B cell (primary cell): ENCODE data around the gene SLC4A4. TPM values are rescaled to one million over a fixed set of nuclear protein-coding genes. Genes with fewer than 3 reads are reported as not detected.

Experiments used
- ATAC-seq: fragments of 200-7000 bp; cut with Tn5 transposase; one replicate; pipeline ENCODE4 v1.10.0; 2021; ENCODE audit warnings: low read depth, mild to moderate bottlenecking, moderate number of reproducible peaks, moderate library complexity
- CTCF ChIA-PET: fragments of 350-600 bp; sonication (Branson Sonifier 250); formaldehyde crosslinking; loops from one replicate; lab custom pipeline; 2021; ENCODE audit warnings: antibody characterized with exemption, inconsistent platforms; lab: Charles Lee
- POLR2A ChIA-PET: fragments of 350-600 bp; sonication (Branson Sonifier 250); formaldehyde crosslinking; loops from one replicate; lab custom pipeline; 2021; ENCODE audit warnings: antibody characterized with exemption; lab: Charles Lee
- DNase-seq: peaks from one replicate; pipeline ENCODE4 v3.0.0; 2013
- H2AFZ ChIP-seq: 2 replicates; pipeline ENCODE4 v1.6.1; 2012; ENCODE audit warnings: mild to moderate bottlenecking, low read depth, low read length; ENCODE audit not compliant: insufficient read depth, poor library complexity, severe bottlenecking
- H3K27ac ChIP-seq, 2 donors: 1 replicate in 1 of 2; 2 replicates in 1 of 2; pipeline ENCODE4 v1.5.1; 2012 to 2013; ENCODE audit warnings: low read length in 2 of 2, mild to moderate bottlenecking in 2 of 2, moderate library complexity in 1 of 2
- H3K27me3 ChIP-seq, 4 experiments: fragments of 200-600 bp in 1 of 4; sonication (generic) in 1 of 4; replicated peaks in 1 of 4; 1 replicate in 2 of 4; 2 replicates in 2 of 4; pipeline versions ENCODE4 v1.6.1 to v1.7.0; 2013 to 2016; ENCODE audit warnings: low read length in 3 of 4, mild to moderate bottlenecking in 2 of 4, mixed read lengths in 1 of 4, moderate library complexity in 1 of 4; ENCODE audit not compliant: insufficient read depth in 4 of 4, control insufficient read depth in 3 of 4; ENCODE audit errors: control extremely low read depth in 1 of 4
- H3K36me3 ChIP-seq, 2 experiments: replicated peaks in 1 of 2; 1 replicate in 1 of 2; 2 replicates in 1 of 2; pipeline versions ENCODE4 v1.6.1 to v1.7.1; 2013; ENCODE audit warnings: low read length in 1 of 2; ENCODE audit not compliant: insufficient read depth in 2 of 2, control insufficient read depth in 1 of 2; ENCODE audit errors: control extremely low read depth in 1 of 2, extremely low read depth in 1 of 2
- H3K4me1 ChIP-seq, 2 donors: fragments of 200-600 bp in 1 of 2; sonication (generic) in 1 of 2; 1 replicate in 1 of 2; 2 replicates in 1 of 2; pipeline versions ENCODE4 v1.5.1 to v1.6.1; 2013 to 2017; ENCODE audit warnings: low read length in 2 of 2; ENCODE audit not compliant: control insufficient read depth in 2 of 2, insufficient read depth in 2 of 2
- H3K4me2 ChIP-seq: replicated peaks from 2 replicates; pipeline ENCODE3; 2012; ENCODE audit warnings: mild to moderate bottlenecking, low read depth, low read length; ENCODE audit not compliant: poor library complexity, severe bottlenecking
- H3K4me3 ChIP-seq, 5 experiments: fragments of 200-600 bp in 1 of 5; sonication (generic) in 1 of 5; 1 replicate in 3 of 5; 2 replicates in 2 of 5; pipeline versions ENCODE4 v1.5.1 to v1.7.0; 2011 to 2016; ENCODE audit warnings: low read length in 4 of 5, mild to moderate bottlenecking in 4 of 5, low read depth in 2 of 5, control low read depth in 1 of 5, moderate library complexity in 1 of 5; ENCODE audit not compliant: insufficient read depth in 1 of 5; ENCODE audit errors: control extremely low read depth in 1 of 5, extremely low read depth in 1 of 5
- H3K79me2 ChIP-seq: fragments of 200-600 bp; sonication (generic); one replicate; pipeline ENCODE4 v1.6.0; 2016; ENCODE audit warnings: low read length; ENCODE audit not compliant: control insufficient read depth, insufficient read depth
- H3K9ac ChIP-seq: fragments of 200-600 bp; sonication (generic); 2 replicates; pipeline ENCODE4 v1.6.1; 2017; ENCODE audit warnings: mild to moderate bottlenecking, low read length, moderate library complexity
- H3K9me3 ChIP-seq, 3 donors: one replicate each; pipeline versions ENCODE4 v1.6.1 to v1.7.1; 2013; ENCODE audit warnings: low read length in 2 of 3; ENCODE audit not compliant: control insufficient read depth in 2 of 3, insufficient read depth in 1 of 3; ENCODE audit errors: control extremely low read depth in 1 of 3
- H4K20me1 ChIP-seq: 2 replicates; pipeline ENCODE4 v1.6.0; 2012; ENCODE audit warnings: mild to moderate bottlenecking, low read length; ENCODE audit not compliant: insufficient read depth, control insufficient read depth, poor library complexity, severe bottlenecking
- H3K27ac Mint-ChIP-seq: one replicate; pipeline ENCODE4 v1.8.0; 2021; ENCODE audit warnings: mixed read lengths
- H3K27me3 Mint-ChIP-seq: one replicate; pipeline ENCODE4 v1.8.0; 2021; ENCODE audit warnings: mixed read lengths
- H3K4me1 Mint-ChIP-seq: one replicate; pipeline ENCODE4 v1.8.0; 2021; ENCODE audit warnings: mixed read lengths
- H3K4me3 Mint-ChIP-seq: one replicate; pipeline ENCODE4 v1.8.0; 2021; ENCODE audit warnings: mixed read lengths
- H3K9me3 Mint-ChIP-seq: one replicate; pipeline ENCODE4 v1.8.0; 2022; ENCODE audit warnings: mixed read lengths; ENCODE audit not compliant: insufficient read depth
- EZH2 ChIP-seq: IDR thresholded peaks from 2 replicates; pipeline ENCODE4 v1.6.1; 2012; ENCODE audit warnings: borderline replicate concordance, low read depth, mild to moderate bottlenecking, moderate library complexity, low read length; ENCODE audit not compliant: insufficient read depth, poor library complexity, severe bottlenecking
- WGBS: methylation state at CpG from one replicate; pipeline ENCODE4 v1.1.5; 2013; ENCODE audit warnings: missing lambda C conversion rate; ENCODE audit not compliant: insufficient coverage; 5-methylcytosine and 5-hydroxymethylcytosine counted together
- intact Hi-C: fragments of 100-400 bp; cut with micrococcal nuclease; formaldehyde crosslinking; loops from one replicate; pipeline ENCODE4 v1.10.0; 2022
- polyA plus RNA-seq: library from polyadenylated mRNA; depleted of rRNA; stranded (reverse); fragments of >200 nt; gene quantifications from 2 replicates; pipeline ENCODE4 v1.2.3, GENCODE V29; 2012
- total RNA-seq, 2 donors: library from RNA; stranded (reverse); fragments of 120-200 nt in 1 of 2; gene quantifications; 1 replicate in 1 of 2; 2 replicates in 1 of 2; pipeline versions ENCODE4 v1.2.3 to v1.2.4, GENCODE V29; 2013 to 2022
- TF ChIP-seq, protein P1 (sequence below): fragments of 200-600 bp; IDR thresholded peaks from one replicate; pipeline ENCODE4 v1.8.0; 2022; ENCODE audit warnings: antibody characterized with exemption, mild to moderate bottlenecking

SLC4A4 gene
- total and polyA plus RNA-seq, 2 donors (not counting 1 experiment from before 2014, with no cell fraction given), result not detected

- H3K4me2 ChIP-seq, result no peak overlapping the region
- no peak overlapping the region for H3K27ac Mint-ChIP-seq
- H3K4me3 Mint-ChIP-seq, result no peak overlapping the region
Measured at GRCh38 chr4:71441186-71442169, 102.7 kb downstream of the SLC4A4 start.

More at GRCh38 chr4:71441186-71442169, 102.7 kb downstream of the SLC4A4 start:
- H3K4me1 ChIP-seq, result no peaks in the 10 kb centered on the region
- H3K27ac ChIP-seq, result no peak overlapping the region
- ChIA-PET CTCF (interaction anchor here (0.7 kb wide), 1 partner anchor 840 kb away, joined by 3 read pairs; no protein-coding TSS in a partner anchor), POLR2A (no interaction called here)
- H3K79me2 ChIP-seq, result no peaks in the 10 kb centered on the region
- WGBS, result no CpG with 5 or more reads among the region's 5 CpGs
- no peaks in the 10 kb centered on the region for H3K27me3 Mint-ChIP-seq
- no peaks in the 10 kb centered on the region for H3K27me3 ChIP-seq
- H2AFZ ChIP-seq, result no peak overlapping the region
- no peaks in the 10 kb centered on the region for H4K20me1 ChIP-seq
- no peaks in the 10 kb centered on the region for H3K9me3 Mint-ChIP-seq
- no peak for ATAC-seq
- intact Hi-C loops, result no loop called here
- TF ChIP-seq, protein P1, sequence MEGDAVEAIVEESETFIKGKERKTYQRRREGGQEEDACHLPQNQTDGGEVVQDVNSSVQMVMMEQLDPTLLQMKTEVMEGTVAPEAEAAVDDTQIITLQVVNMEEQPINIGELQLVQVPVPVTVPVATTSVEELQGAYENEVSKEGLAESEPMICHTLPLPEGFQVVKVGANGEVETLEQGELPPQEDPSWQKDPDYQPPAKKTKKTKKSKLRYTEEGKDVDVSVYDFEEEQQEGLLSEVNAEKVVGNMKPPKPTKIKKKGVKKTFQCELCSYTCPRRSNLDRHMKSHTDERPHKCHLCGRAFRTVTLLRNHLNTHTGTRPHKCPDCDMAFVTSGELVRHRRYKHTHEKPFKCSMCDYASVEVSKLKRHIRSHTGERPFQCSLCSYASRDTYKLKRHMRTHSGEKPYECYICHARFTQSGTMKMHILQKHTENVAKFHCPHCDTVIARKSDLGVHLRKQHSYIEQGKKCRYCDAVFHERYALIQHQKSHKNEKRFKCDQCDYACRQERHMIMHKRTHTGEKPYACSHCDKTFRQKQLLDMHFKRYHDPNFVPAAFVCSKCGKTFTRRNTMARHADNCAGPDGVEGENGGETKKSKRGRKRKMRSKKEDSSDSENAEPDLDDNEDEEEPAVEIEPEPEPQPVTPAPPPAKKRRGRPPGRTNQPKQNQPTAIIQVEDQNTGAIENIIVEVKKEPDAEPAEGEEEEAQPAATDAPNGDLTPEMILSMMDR, result no peak
- no peak for TF ChIP-seq EZH2
- no peaks in the 10 kb centered on the region for H3K9me3 ChIP-seq
- H3K9ac ChIP-seq, result no peak overlapping the region
- DNase-seq, result no peak
- no peak overlapping the region for H3K4me3 ChIP-seq
- no peaks in the 10 kb centered on the region for H3K36me3 ChIP-seq
- no peaks in the 10 kb centered on the region for H3K4me1 Mint-ChIP-seq
